GM11168 (cell line): Measurements from ENCODE around the gene MMGT1.
"Not testable (repeated sequence)": the region's sequence is repeated elsewhere in the genome, so short reads cannot be mapped to it uniquely, and the experiment has no call there.

Experiments used
- in situ Hi-C: fragments of 300-500 bp; cut with MboI; formaldehyde crosslinking; loops from one replicate; pipeline ENCODE4 v1.12.0; 2022; ENCODE audit warnings: low sequenced_read_pairs; ENCODE audit not compliant: unreplicated experiment

The MMGT1 gene

GRCh38 chrX:135931644-135932487 is 41.9 kb downstream of the MMGT1 start:
- in situ Hi-C loops = no loop called here

GRCh38 chrX:135927897-135928296 is 45.9 kb downstream of the MMGT1 start:
- in situ Hi-C loops = no loop called here

DNA sequence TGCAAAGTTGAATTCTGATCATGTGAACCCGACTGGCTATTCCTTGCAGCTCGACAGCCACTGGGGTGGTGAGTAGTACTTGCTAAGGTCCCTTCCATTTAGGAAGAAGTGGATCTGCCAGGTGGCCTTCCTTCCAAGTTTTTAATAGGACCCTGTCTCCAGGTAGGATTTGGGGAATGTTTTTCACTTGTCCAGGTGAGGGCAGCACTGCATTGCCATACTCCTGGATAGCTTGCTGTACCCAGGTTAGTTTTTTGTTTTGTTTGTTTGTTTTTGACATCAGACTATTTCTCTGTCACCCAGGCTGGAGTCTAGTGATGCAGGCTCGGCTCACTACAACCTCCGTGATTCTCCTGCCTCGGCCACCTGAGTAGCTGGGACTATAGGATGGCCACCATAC is 50.4 kb downstream of the MMGT1 start:
- in situ Hi-C loops = no loop called here

GRCh38 chrX:135920516-135920915 is 53.3 kb downstream of the MMGT1 start:
- in situ Hi-C loops = not testable (repeated sequence)

GRCh38 chrX:135914404-135914803 is 59.4 kb downstream of the MMGT1 start:
- in situ Hi-C loops = no loop called here
